ENCODE data around the gene MSI1.

The MSI1 gene

GRCh38 chr12:120332523-120332922, 36.4 kb downstream of the MSI1 start:
- no peak for DNase-seq (ENCODE audit: low spot score)
- no peak for TF ChIP-seq CTCF (IDR thresholded peaks at IDR 0.05; ENCODE audit: extremely low read depth, missing control alignments)

GRCh38 chr12:120332041-120332440, 36.9 kb downstream of the MSI1 start:
- DNase-seq (ENCODE audit: low spot score), result no peak
- no peak for TF ChIP-seq CTCF (IDR thresholded peaks at IDR 0.05; ENCODE audit: extremely low read depth, missing control alignments)

- no peak for TF ChIP-seq CTCF (IDR thresholded peaks at IDR 0.05; ENCODE audit: extremely low read depth, missing control alignments)
- no peak for DNase-seq (ENCODE audit: low spot score)
Observed at GRCh38 chr12:120331390-120331789, 37.6 kb downstream of the MSI1 start.

GRCh38 chr12:120328228-120328627, 40.7 kb downstream of the MSI1 start:
- no peak for TF ChIP-seq CTCF (IDR thresholded peaks at IDR 0.05; ENCODE audit: extremely low read depth, missing control alignments)
- no peak for DNase-seq (ENCODE audit: low spot score)

GRCh38 chr12:120327593-120327992, 41.4 kb downstream of the MSI1 start, which contains the start of gene PLA2G1B:
PLA2G1B (minus strand) TSS chr12:120327779; CDS start chr12:120327753, 26 bp downstream.
- no peak for TF ChIP-seq CTCF (IDR thresholded peaks at IDR 0.05; ENCODE audit: extremely low read depth, missing control alignments)
- DNase-seq (ENCODE audit: low spot score), result no peak

- no peak for DNase-seq (ENCODE audit: low spot score)
- no peak for TF ChIP-seq CTCF (IDR thresholded peaks at IDR 0.05; ENCODE audit: extremely low read depth, missing control alignments)
Observed at GRCh38 chr12:120324841-120325417, 44.0 kb downstream of the MSI1 start.

- DNase-seq (ENCODE audit: low spot score), result no peak
- no peak for TF ChIP-seq CTCF (IDR thresholded peaks at IDR 0.05; ENCODE audit: extremely low read depth, missing control alignments)
Observed at GRCh38 chr12:120323772-120324171, 45.2 kb downstream of the MSI1 start.
